Breast epithelium (tissue), 4 donors: ENCODE data around the gene S100A7. TPM values are rescaled to one million over a fixed set of nuclear protein-coding genes. Genes with fewer than 3 reads are reported as not detected.
"Not testable (repeated sequence)": the region's sequence is repeated elsewhere in the genome, so short reads cannot be mapped to it uniquely, and the experiment has no call there.

ENCODE experiments used
- DNase-seq, 2 donors: peaks; one replicate each; pipeline ENCODE4 v3.0.0-alpha.2; 2019; ENCODE audit warnings: low spot score in 2 of 2
- H3K27ac ChIP-seq, 2 donors: fragments of 200-600 bp; sonication (generic) in 1 of 2; one replicate each; pipeline ENCODE4 v1.5.1; 2016 to 2019; ENCODE audit warnings: mild to moderate bottlenecking in 1 of 2
- H3K27me3 ChIP-seq, 2 donors: fragments of 200-600 bp; sonication (generic) in 1 of 2; one replicate each; pipeline versions ENCODE4 v1.5.1 to v1.6.0; 2017 to 2019; ENCODE audit warnings: control low read depth in 1 of 2, mild to moderate bottlenecking in 1 of 2
- H3K36me3 ChIP-seq: fragments of 200-600 bp; one replicate; pipeline ENCODE4 v1.5.1; 2019
- H3K4me1 ChIP-seq, 2 donors: fragments of 200-600 bp; sonication (generic); one replicate each; pipeline ENCODE4 v1.5.1; 2016 to 2019; ENCODE audit warnings: control low read depth in 1 of 2
- H3K4me3 ChIP-seq, 3 donors: fragments of 200-600 bp; sonication (generic); 1 replicate in 2 of 3; 2 replicates in 1 of 3; pipeline ENCODE4 v1.5.1; 2016 to 2019; ENCODE audit warnings: mild to moderate bottlenecking in 3 of 3, moderate library complexity in 2 of 3
- H3K9me3 ChIP-seq, 2 donors: fragments of 200-600 bp; sonication (generic) in 1 of 2; one replicate each; pipeline ENCODE4 v1.5.1; 2016 to 2019; ENCODE audit warnings: control low read depth in 1 of 2
- POLR2A ChIP-seq: fragments of 450-650 bp; IDR thresholded peaks from one replicate; pipeline ENCODE4 v1.6.1; 2016; ENCODE audit warnings: antibody characterized with exemption, mild to moderate bottlenecking, moderate library complexity
- POLR2AphosphoS5 ChIP-seq, 3 donors: sonication (generic); formaldehyde crosslinking; IDR thresholded peaks; one replicate each; pipeline ENCODE4 v1.6.1; 2017; ENCODE audit warnings: antibody characterized with exemption in 3 of 3
- intact Hi-C: fragments of 100-400 bp; cut with DNase I; formaldehyde crosslinking; loops from one replicate; pipeline ENCODE4 v1.15.1; 2023; ENCODE audit warnings: low total_unique reads
- total RNA-seq, 3 donors: library from RNA; depleted of rRNA; stranded (reverse); fragments of >200 nt; gene quantifications; one replicate each; pipeline ENCODE4 v1.1.0, GENCODE V29; 2016
- TF ChIP-seq, protein P1 (sequence below), 3 donors: fragments of 450-650 bp; IDR thresholded peaks; one replicate each; pipeline ENCODE4 v1.5.1; 2016 to 2017; ENCODE audit warnings: antibody characterized with exemption in 3 of 3, mild to moderate bottlenecking in 3 of 3, moderate library complexity in 3 of 3

The S100A7 gene
- total RNA-seq, 3 donors from 2014 or later = not detected

DNA sequence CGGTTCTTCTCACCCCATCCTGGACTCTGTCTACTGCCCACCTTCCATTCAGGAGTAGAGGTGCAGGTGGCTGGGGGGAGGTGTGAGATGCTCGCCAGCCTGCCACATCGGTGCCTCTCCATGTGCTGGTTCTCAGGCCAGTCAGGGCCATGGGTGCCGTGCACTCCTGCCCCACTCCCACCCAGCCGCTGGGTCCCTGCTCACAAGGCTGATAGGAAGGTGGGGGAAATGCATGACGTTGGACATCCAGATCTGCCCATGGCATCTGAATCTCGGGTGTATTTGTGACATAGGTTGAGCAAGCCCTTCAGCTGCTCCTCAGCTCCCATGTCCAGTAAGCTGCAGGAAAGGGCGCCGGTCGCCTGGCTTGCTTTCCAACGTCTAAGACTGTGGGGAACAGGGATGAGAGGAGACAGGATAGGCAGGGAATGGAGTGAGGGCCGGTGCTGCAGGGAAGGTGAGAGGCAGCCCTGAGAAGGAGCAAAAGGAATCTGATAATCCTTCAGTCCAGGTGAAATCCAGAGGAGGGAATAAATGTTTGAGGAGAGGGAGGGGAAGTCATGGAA lies 32.3 kb downstream of the S100A7 start:
- DNase-seq = no peak
- Histone ChIP-seq H3K27me3 (peaks cover 0 to 12% of the 10 kb centered on the region in 2 donors), H3K36me3 (no peaks in the 10 kb centered on the region), H3K9me3 (no peaks in the 10 kb centered on the region), H3K4me3 (no peak overlapping the region), H3K4me1 (no peaks in the 10 kb centered on the region), H3K27ac (no peak overlapping the region)
- TF ChIP-seq, protein P1, sequence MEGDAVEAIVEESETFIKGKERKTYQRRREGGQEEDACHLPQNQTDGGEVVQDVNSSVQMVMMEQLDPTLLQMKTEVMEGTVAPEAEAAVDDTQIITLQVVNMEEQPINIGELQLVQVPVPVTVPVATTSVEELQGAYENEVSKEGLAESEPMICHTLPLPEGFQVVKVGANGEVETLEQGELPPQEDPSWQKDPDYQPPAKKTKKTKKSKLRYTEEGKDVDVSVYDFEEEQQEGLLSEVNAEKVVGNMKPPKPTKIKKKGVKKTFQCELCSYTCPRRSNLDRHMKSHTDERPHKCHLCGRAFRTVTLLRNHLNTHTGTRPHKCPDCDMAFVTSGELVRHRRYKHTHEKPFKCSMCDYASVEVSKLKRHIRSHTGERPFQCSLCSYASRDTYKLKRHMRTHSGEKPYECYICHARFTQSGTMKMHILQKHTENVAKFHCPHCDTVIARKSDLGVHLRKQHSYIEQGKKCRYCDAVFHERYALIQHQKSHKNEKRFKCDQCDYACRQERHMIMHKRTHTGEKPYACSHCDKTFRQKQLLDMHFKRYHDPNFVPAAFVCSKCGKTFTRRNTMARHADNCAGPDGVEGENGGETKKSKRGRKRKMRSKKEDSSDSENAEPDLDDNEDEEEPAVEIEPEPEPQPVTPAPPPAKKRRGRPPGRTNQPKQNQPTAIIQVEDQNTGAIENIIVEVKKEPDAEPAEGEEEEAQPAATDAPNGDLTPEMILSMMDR (IDR thresholded peaks at IDR 0.05) = no peak
- TF ChIP-seq POLR2A = no peak
- TF ChIP-seq POLR2AphosphoS5 (IDR thresholded peaks at IDR 0.05) = no peak
- intact Hi-C loops = no loop called here

DNA sequence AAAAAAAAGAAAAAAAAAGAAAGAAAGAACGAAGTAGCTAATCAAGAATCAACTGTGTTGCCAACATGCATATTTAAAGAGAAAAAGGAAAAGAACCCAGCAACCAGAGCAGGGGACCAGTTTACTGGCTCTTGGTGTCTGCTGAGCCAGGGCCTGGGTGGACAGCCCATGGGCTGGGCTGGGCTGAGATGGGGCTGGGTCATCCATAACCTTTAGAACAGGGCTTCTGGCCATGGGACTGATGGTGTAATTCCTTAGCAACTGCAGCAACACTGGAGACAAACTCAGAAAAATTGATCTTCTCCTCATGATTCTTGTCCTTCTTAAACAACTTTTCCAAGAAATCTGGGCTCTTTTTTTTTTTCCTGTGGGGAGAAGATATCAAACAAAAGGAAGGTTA lies 33.6 kb downstream of the S100A7 start:
- Histone ChIP-seq H3K9me3 (no peaks in the 10 kb centered on the region), H3K27me3 (peaks cover 0 to 12% of the 10 kb centered on the region in 2 donors), H3K4me3 (no peak overlapping the region), H3K36me3 (no peaks in the 10 kb centered on the region), H3K4me1 (no peaks in the 10 kb centered on the region), H3K27ac (no peak overlapping the region)
- intact Hi-C loops = no loop called here
- no peak for DNase-seq
- TF ChIP-seq POLR2A (no peak), POLR2AphosphoS5 (IDR thresholded peaks at IDR 0.05) (no peak)
- TF ChIP-seq, protein P1 (IDR thresholded peaks at IDR 0.05) = no peak

DNA sequence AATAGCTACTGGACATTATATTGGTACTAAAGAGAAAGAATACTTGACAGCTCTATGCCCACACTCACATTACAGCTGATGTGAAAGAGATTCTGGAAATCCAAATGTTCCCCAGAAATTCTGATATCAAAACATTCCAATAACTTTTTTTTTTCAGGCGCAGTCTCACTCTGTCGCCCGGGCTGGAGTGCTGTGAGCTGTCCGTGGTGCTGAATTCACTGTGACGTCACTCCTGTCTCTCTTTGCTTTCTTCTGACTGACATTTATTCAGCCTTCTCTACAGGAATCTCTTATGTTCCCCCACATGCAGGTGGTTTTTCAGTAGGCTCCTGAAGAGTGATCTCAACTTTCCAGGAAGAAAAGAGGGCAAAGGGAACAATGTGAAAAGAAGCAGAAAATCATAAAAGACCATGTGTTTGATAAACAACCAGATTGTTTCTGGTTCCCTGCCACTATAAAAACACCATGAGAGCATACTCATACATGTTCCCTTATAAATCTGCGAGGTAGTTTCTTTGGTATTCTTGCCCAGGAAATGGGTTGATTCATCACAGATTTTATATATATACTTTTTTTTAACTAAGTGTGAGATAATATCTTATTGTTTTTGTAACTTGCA lies 37.9 kb downstream of the S100A7 start:
- H3K27ac ChIP-seq = no peak overlapping the region
- intact Hi-C loops = no loop called here
- H3K4me1 ChIP-seq = no peaks in the 10 kb centered on the region
- H3K4me3 ChIP-seq = no peak overlapping the region
- peaks cover 0 to 4% of the 10 kb centered on the region in 2 donors for H3K27me3 ChIP-seq
- no peak for DNase-seq
- TF ChIP-seq POLR2A = no peak
- TF ChIP-seq, protein P1 (IDR thresholded peaks at IDR 0.05) = no peak
- no peak for TF ChIP-seq POLR2AphosphoS5 (IDR thresholded peaks at IDR 0.05)
- H3K36me3 ChIP-seq = no peaks in the 10 kb centered on the region
- no peaks in the 10 kb centered on the region for H3K9me3 ChIP-seq

DNA sequence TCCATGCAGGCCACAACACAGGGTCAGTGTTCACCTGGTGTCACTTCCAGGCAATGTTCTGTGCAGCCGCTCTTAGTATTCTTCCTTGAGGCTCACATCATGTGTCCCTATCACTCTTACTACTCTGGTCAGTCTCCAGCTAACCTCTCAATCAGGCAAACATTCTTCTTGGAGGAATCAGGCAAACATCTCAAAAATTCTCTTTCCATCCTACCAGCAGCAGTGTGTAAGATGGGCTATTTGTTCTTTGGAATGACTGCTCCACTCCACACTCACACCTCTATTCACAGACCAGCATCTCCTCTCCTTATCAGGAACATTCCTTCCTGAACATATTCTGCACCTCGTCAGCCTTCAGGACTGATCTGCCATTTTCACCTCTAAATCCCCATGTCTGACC lies 40.1 kb downstream of the S100A7 start:
- Histone ChIP-seq H3K9me3 (no peaks in the 10 kb centered on the region), H3K4me3 (no peak overlapping the region), H3K36me3 (no peaks in the 10 kb centered on the region), H3K27me3 (peaks cover 0 to 4% of the 10 kb centered on the region in 2 donors), H3K4me1 (no peaks in the 10 kb centered on the region), H3K27ac (no peak overlapping the region)
- no peak for TF ChIP-seq POLR2A
- TF ChIP-seq, protein P1 (IDR thresholded peaks at IDR 0.05) = no peak
- TF ChIP-seq POLR2AphosphoS5 (IDR thresholded peaks at IDR 0.05) = no peak
- intact Hi-C loops = no loop called here
- no peak for DNase-seq

DNA sequence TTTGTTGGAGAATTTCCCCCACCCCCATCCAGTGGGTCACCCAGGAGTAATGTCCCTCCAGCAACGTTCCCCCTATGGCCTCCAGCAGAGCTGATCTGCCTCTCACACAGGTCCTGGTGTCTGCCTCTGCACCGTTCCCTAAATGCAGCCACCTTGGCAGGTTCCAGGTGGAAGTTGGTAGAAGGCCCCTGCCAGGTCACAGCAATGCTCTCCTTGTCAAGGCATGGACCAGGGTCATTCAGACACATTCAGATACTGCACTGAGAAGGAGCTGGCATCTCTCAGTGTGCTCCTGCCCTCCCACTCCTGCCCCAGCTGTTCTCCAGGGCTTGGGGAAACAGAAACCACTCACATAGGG lies 41.0 kb downstream of the S100A7 start:
- H3K9me3 ChIP-seq, DNase-seq, H3K4me3 ChIP-seq, H3K27me3 ChIP-seq, H3K36me3 ChIP-seq, H3K4me1 ChIP-seq, intact Hi-C loops, H3K27ac ChIP-seq: not testable (repeated sequence)

DNA sequence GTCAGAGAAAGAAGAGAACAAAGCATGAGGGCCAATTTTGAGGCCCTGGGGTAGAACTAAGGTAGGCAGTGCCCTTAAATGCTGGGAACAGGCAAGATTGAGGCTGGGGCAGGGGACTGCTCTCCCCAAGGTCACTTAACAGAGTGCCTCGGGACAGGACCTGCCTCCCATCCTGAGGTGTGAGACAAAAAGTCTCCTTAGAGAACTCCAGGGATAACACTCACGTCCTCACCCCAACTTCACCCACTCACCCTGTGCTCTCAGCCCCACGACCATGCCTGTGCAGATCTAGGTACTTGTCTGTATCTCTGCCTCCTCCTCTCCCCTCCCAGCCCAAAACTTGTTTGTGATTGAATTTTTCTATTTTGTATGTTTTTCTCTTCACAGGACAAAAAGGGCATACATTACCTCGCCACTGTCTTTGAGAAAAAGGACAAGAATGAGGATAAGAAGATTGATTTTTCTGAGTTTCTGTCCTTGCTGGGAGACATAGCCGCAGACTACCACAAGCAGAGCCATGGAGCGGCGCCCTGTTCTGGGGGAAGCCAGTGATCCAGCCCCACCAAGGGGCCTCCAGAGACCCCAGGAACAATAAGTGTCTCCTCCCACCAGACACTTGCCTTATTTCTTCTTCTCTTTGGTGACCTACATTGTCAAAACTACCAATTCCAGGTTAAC lies 41.6 kb downstream of the S100A7 start:
- H3K36me3 ChIP-seq, H3K27ac ChIP-seq, H3K27me3 ChIP-seq, H3K9me3 ChIP-seq, H3K4me3 ChIP-seq, H3K4me1 ChIP-seq, DNase-seq, intact Hi-C loops: not testable (repeated sequence)
